A204.1 (cell line): ENCODE data around the gene NUP133.
"Not testable (repeated sequence)": the region's sequence is repeated elsewhere in the genome, so short reads cannot be mapped to it uniquely, and the experiment has no call there.

Experiments
- FAIRE-seq: peaks from 2 replicates; lab custom pipeline; 2012; peaks lifted over from hg19 to GRCh38; lab: Jason Lieb, UNC

Gene NUP133

DNA sequence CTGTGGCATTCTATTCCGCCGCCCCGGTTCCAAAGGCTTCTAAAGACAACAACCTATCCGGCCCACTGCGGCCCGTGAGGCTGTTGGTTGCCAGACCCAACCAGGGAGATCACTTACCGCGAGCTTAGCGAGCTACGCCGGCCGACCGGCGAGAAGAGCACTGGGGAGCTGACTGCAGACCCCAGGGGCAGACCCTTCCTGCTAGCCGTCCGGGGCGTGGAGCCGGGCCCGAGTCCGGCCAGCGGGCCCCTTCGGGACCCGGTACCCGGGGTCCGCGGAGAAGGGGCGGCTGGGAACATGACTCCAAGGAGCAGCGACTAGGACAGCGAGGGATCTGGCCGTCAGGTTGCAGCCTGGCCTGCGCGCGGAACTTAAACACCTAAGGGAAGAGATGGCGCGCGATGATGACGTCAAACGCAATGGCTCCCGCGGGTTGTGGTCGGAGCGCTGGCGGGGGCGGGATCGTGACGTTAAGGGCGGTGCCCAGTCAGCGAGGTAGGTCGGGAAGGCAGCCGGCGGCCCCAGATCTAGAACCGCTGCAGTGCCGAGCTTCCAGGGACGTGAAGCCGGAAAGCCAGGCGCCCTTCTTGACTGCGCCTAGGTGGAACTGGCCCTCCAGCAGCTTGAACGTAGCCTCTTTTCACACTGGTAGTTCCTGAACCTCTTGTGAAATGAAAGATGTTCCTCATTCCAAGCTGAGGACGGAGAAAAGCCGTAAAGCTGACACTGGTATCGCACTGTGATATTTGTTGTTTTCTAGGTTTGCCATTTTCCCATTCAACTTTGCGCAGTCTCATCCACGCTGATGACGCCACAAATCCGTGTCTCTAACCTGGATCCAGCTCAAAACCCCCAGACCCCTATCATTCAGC lies at the start of gene NUP133:
Gene NUP133, minus strand, starts transcription at position 391 of the 872 bp plus-strand sequence. Its CDS starts 92 bp downstream, at position 299.
- peak; percentile 46 for FAIRE-seq

DNA sequence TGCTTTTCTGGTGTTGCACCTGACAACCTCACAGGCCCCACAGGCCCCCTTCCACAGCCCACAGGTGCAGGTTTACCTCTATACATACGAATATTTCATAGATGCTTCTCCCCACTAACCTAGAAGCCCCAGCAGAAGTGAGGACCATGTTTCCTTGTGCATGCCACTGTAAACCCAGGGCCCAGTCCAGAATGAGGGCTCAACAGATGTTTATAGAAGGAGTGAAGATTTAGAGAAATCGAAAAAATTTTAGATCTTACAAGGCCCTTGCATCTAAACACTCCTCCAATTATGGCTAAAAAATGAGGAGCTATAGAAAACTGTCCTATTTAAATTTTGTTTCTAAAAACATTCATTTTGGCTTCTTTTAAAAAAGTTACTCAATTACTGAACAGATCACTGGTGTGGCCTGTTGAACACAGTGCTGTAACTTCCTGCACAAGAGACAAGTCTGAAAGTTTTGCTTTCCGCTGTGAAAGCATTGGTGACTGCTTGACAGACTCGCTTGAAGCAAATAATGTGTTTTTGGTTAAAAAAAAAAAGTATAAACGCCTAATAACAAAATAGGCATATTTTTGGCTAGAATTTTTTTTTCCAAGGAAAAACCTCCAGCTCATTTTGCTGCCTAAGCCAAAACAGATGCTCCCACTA lies 49.2 kb upstream of the NUP133 start:
- no peak for FAIRE-seq

DNA sequence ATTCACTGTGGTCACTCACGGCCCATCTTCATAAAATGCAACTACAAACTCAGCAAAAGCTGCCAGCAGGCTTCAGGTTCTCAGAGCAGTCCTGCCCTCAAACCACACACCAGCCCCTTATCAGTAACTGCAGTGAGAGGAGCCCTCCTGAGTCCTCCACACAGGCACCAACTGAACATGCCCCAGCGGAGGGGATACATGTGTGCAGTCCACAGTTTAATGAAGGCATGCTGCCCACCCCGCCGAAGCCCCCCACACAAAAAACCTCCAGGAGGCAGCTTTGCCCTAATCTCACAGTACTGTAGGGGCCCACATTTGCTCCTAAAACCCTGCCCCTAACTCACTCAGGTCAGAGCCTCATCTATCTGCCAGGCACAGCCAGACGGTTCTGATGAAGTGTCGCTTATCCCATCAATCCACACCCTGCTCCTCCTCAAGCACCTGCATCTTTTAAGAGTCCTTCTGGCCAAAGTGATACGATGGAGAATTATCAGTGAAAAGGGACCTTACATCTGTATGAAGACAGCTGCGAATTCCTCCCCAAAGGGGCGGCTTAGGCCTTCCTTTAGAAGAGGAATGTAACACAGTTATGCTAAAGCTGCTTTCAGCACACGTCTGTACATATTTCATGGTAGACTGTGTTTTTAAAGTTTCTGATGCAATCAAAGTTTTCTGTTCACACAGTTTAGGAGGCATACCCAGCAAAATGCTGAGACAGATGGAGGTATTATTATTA lies 46.9 kb upstream of the NUP133 start:
- no peak for FAIRE-seq

- FAIRE-seq, result no peak
These were observed 45.5 kb upstream of the NUP133 start for GRCh38 chr1:229553621-229554130.

DNA sequence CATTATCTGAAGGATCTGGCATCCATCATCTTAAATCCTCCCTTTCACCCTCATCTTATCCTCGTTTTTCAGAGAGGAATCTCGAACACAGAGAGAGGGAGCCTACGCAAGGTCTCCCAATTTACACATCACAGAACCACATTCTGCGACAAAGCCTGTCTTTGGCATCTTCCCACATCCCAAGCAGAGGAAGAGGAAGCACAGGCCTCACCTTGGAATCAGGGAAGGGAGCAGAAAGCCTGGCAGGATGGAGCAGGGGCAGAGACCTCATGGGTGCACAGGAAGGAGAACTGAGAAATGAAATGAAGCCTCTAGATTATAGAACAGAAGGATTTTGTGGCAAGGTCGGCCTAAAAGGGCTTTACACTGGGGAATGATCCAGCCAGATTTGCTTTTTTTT lies 44.6 kb upstream of the NUP133 start:
- FAIRE-seq, result no peak

DNA sequence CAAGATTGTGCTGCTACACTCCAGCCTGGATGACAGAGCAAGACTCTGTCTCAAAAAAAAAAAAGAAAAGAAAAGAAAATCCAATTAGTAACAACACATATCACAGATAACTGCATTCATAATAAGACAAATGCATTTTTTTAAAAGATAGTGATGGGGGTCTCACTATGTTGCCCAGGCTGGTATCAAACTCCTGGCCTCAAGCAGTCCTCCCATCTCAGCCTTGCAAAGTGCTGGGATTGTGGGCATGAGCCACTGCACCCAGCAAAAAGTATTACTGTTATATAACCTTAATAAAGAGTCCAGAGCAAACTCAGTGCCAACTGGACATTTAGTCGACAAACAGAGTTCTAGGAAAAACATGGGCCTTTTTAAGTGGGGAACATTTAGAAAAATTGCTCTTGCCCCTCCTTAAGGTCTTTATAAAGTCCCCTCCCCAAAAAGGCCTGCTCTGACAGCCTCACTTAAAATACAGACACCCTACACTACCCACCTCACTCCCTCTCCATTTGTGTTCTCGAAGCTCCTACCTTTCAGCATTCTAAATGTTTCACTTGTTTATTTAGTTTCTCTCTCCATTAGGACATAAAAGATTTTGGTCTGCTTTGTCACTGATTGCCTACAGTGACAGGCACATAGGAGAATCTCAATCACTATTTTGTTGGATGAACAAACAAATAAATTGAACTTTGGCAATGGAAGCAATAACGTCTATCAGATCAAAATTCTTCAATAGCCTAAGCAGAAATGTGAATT lies 42.8 kb upstream of the NUP133 start:
- no peak for FAIRE-seq

GRCh38 chr1:229547542-229547941 lies 39.4 kb upstream of the NUP133 start:
- no peak for FAIRE-seq

DNA sequence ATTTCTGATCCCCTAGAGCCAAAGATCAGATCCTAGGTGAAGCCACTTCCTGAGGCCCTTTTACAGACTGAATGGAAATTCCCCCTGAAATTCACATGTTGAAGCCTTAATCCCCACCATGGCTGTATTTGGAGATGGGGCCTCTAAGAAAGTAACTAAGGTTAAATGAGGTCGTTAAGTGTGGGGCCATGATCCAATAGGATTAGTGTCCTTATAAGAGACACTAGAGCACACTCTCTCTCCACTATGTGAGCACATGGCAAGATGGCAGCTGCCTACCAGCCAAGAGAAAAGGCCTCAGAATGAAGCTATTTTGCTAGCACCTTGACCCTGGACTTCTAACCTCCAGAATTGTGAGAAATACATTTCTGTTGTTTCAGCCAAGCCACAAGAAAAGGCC lies 36.4 kb upstream of the NUP133 start:
- no peak for FAIRE-seq

DNA sequence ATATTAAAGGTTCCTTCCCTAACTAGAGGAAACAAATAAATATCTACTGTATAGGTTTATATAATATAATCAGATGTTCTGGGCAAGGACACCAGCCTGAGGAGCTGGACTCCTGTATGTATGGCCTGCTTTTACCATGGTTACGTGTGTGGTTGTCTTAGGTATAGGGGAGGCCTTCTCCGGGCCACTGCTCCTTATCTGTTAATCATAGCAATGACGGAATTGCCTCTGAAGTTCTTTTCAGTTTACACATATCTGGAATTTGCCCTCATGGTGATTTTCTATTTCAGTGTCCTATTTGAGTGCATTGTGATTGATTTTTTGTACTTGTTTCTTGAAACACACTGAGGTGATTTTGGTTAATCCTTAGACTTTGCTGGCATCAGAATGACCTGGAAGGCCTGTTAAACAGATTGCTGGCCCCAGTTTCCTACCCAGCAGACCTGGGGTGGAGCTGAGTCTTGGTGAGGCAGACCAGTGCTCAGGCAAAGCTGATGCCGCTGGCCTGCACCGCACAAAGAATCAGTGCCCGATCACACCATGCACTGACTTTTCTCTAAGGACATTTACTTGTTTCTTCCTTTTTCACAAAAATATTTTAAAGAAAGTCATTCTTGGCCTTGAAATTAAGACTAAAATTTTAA lies 31.8 kb upstream of the NUP133 start:
- no peak for FAIRE-seq

GRCh38 chr1:229538945-229539344 lies 30.8 kb upstream of the NUP133 start:
- FAIRE-seq, result no peak

DNA sequence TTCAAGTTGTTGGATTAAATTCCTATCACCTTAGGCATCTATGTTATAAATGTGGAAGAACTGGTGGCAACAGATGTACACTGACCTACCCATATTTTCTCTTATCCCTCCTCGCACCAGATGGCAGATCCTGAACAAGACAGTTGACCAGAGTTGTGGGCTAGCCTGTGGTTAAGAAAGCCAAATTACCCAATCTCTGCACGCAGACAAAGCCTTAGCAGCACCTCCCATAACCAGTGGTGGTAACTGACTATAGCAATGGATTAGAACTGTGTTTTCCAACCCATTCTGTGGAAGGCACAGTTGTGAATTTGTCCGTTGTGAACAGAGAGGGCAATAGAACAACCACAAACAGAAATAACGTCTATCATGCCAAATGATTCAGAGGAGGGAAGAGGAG lies 29.8 kb upstream of the NUP133 start:
- FAIRE-seq, result no peak

DNA sequence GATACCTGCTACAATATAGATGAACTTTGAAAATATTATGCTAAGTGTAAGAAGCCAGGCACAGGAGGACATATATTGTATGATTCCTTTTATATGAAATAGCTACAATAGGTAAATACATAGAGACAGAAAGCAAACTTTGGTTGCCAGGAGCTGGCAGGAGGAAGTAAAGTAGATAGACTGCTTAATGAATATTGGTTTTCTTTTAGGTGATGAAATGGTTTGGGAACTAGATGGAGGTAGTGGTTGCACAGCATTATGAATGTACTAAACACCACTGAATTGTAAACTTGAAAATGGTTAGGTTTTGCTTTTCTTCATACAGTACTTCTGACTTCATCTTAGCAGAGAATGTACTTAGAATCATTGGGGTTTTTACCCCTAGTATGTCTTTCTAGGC lies 28.8 kb upstream of the NUP133 start:
- FAIRE-seq, result no peak

- no peak for FAIRE-seq
These were observed 27.1 kb upstream of the NUP133 start for GRCh38 chr1:229535230-229535629.

GRCh38 chr1:229531326-229531725 lies 23.2 kb upstream of the NUP133 start:
- no peak for FAIRE-seq

- FAIRE-seq, result no peak
These were observed 21.5 kb upstream of the NUP133 start for GRCh38 chr1:229529639-229530038.

- no peak for FAIRE-seq
These were observed 18.6 kb upstream of the NUP133 start for GRCh38 chr1:229526695-229527094.

GRCh38 chr1:229523052-229523451 lies 14.9 kb upstream of the NUP133 start:
- FAIRE-seq, result no peak

DNA sequence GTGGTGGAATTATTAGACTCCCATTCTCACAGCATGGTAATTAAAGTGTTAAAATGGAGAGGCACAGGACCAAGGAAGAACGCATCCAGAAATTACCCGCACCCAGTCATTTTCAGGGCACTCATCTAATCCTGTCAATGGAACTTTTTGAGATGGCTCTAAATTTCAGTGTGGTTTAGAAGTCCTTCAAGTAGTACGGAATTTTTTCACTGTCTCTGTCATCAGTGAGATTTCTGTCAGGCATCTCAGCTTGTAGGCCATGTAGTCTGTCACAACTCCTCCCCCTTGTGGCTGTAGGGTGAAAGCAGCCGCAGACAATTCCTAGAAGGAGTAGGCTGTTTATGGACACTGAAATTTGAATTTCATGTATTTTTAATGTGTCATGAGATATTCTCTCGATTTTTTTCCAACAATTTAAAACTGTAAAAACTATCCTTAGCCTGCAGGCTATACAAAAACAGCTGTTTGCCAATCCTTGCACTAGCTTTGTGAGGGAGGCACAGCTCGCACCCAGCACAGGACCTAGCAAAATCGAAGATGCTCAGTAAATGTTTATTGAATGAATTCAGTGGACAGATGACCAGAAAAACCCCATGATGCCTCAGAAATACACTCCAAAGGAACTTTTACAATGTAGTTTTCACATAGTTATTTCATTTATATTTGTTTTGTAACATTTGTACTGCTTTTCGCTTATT lies 6.6 kb upstream of the NUP133 start:
- FAIRE-seq, result peak; percentile 93

GRCh38 chr1:229511625-229512024 lies 3.5 kb upstream of the NUP133 start:
- not testable (repeated sequence) for FAIRE-seq

- not testable (repeated sequence) for FAIRE-seq
These were observed 3.1 kb upstream of the NUP133 start for GRCh38 chr1:229511201-229511600.

GRCh38 chr1:229509576-229509975 lies 1.4 kb upstream of the NUP133 start:
- FAIRE-seq, result no peak
